Measurements from ENCODE around the gene TAF4.

Gene TAF4

DNA sequence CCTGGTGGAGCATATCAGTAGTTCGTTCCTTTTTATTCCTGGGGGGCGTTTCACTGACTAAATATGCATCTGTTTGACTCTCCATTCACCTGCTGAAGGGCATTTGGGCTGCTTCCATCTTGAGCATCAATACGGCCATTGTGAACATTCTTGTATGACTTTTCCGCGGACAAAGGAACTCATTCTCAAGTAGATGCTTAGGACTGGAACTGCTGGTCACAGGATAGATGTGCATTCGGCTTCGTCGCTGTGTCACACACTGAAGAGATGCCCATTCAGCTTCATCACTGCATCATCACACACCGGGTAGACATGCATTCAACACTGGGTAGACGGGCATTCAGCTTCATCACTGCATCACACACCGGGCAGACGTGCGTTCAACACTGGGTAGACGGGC lies 95.3 kb downstream of the TAF4 start:
- H3K4me3 ChIP-seq (ENCODE audit: low read length), result no peak overlapping the region
- no peak for DNase-seq (ENCODE audit: low read depth)
- TF ChIP-seq, protein P1, sequence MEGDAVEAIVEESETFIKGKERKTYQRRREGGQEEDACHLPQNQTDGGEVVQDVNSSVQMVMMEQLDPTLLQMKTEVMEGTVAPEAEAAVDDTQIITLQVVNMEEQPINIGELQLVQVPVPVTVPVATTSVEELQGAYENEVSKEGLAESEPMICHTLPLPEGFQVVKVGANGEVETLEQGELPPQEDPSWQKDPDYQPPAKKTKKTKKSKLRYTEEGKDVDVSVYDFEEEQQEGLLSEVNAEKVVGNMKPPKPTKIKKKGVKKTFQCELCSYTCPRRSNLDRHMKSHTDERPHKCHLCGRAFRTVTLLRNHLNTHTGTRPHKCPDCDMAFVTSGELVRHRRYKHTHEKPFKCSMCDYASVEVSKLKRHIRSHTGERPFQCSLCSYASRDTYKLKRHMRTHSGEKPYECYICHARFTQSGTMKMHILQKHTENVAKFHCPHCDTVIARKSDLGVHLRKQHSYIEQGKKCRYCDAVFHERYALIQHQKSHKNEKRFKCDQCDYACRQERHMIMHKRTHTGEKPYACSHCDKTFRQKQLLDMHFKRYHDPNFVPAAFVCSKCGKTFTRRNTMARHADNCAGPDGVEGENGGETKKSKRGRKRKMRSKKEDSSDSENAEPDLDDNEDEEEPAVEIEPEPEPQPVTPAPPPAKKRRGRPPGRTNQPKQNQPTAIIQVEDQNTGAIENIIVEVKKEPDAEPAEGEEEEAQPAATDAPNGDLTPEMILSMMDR (conservative IDR thresholded peaks at IDR 0.05; ENCODE audit: low read depth, low read length), result no peak

DNA sequence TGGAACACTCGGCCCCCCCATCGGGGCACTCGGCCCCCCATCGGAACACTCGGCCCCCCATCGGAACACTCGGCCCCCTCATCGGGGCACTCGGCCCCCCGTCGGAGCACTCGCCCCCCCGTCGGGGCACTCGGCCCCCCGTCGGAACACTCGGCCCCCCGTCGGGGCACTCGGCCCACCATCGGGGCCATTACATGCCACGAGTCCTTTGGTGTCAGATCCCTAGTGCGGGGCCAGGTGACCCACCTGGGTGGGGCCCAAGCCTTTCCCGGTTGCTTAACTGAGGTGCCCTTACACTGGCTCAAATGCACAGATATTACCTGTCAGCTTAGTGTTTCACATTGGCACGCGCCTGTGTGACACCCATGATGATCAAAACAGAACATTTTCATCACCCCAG lies 95.9 kb downstream of the TAF4 start:
- no peak overlapping the region for H3K4me3 ChIP-seq (ENCODE audit: low read length)
- TF ChIP-seq, protein P1 (conservative IDR thresholded peaks at IDR 0.05; ENCODE audit: low read depth, low read length), result no peak
- DNase-seq (ENCODE audit: low read depth), result no peak

DNA sequence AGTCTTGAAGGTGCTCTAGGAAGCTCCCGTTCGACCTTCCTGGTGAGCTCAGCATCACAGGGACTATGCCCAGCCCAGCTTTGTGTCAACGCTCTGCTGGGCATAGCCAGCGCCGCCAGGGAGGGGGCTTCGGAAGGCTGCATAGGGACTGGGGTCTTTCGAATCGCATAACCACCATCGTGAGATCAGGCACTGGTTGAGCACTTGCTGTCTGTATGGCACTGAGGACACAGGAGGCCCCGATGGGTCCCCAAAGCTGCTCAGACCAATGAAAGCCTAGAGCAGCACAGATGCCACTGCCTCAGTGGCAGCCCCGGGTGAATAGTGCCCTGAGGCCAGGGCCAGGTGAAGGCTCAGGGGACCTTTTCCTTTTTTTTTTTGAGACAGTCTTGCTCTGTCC lies 96.7 kb downstream of the TAF4 start:
- no peak for DNase-seq (ENCODE audit: low read depth)
- TF ChIP-seq, protein P1 (conservative IDR thresholded peaks at IDR 0.05; ENCODE audit: low read depth, low read length), result no peak
- no peak overlapping the region for H3K4me3 ChIP-seq (ENCODE audit: low read length)

DNA sequence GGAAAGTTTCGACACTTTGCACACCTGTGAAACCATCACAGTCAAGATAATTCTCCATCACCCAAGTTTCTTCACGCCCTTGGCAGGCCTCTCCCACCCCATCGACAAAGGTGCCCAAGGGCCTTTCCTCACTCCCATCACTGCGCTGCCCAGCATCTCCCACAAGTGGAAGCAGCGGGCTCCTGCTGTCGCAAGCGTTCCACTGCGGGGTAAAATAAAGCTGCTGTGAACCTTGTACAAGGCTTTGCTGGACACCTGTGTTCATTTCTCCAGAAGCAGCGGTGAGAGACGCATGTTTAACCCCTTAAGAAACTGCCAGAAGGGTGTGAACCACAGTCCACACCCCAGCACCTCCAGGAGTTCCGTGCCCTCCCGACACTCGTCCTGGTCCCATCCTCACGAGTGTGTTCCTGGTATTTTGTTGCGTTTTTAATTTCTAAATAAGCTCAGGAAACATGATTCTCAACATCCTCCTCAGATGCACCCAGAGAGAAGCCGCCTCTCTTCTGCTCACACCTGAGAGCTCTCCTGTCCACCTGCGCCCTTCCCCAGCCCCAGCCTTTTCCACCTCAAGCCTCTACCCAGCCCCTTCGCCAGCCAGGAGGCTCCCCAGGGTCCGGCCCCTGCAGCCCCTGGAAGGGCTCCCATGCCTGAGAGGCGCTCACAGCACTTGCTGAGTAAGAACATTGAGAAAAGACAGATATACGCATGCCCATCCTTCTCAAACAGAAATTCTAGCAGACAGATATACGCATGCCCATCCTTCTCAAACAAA lies 97.5 kb downstream of the TAF4 start:
- TF ChIP-seq, protein P1 (conservative IDR thresholded peaks at IDR 0.05; ENCODE audit: low read depth, low read length), result no peak
- no peak overlapping the region for H3K4me3 ChIP-seq (ENCODE audit: low read length)
- no peak for DNase-seq (ENCODE audit: low read depth)

DNA sequence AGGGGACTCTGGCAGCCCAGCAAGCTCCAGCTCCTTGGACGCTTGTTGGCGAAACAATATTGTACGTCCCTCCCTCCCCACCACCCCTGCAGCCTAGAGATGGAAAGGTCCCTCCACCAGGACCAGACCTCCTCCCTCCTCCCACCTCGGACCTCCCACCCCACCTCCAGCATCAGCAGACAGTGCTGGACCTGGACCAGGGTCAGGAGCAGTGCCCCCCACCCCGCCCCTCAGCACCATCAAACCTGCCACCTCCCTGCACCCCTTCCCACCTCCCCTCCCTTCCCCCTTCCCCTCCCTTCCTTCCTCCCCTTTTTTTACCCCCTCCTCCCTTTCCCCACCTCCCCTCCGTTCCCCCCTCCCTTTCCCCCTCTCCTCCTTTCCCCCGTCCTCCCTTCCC lies 98.4 kb downstream of the TAF4 start:
- no peak overlapping the region for H3K4me3 ChIP-seq (ENCODE audit: low read length)
- TF ChIP-seq, protein P1 (conservative IDR thresholded peaks at IDR 0.05; ENCODE audit: low read depth, low read length), result no peak
- no peak for DNase-seq (ENCODE audit: low read depth)

DNA sequence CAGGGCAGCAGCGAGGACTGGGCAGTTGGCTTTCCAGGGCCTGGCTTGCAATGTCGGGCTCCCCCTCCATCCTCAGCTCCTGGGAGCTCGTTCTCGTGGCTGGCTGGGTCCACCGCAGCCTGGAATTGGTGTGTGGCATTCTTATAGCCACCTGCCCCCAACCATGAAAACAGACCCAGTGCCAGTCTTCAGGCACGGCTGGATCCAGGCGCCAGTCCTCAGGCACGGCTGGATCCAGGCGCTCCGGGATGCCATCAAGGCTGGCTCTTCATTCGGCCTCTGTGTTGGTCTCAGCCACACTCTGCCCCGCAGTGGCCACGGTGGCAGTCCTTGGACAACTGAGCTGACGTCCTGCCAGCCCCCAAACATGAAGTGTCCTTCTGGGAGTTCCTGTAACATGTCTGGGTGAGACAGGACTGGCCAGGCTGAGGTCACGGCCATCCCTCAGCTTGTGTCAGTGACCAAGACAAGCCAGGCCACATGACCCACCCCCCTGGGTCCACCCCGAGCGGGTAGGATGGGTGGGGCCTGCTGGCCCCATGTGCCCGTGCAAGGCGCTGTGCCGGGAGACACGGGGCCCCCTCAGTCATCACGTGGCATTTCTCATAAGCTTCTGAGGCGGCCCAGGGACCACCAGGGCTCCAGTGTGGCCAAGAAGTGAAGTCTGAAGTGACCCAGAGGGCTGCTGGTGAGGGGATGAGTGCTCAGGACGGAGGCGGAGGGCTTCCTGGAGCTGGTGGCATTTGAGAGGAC lies 99.0 kb downstream of the TAF4 start:
- no peak for DNase-seq (ENCODE audit: low read depth)
- TF ChIP-seq, protein P1 (conservative IDR thresholded peaks at IDR 0.05; ENCODE audit: low read depth, low read length), result no peak
- no peak overlapping the region for H3K4me3 ChIP-seq (ENCODE audit: low read length)

All from retinal pigment epithelial cell (primary cell).